K562 (cell line): ENCODE data around the gene NELFE. TPM values are rescaled to one million over a fixed set of nuclear protein-coding genes. Genes with fewer than 3 reads are reported as not detected.

ENCODE experiments used
- CAMTA2 ChIP-seq: fragments of 250-450 bp; sonication (Bioruptor Pico); conservative IDR thresholded peaks from 2 replicates; pipeline ENCODE4 v1.5.1; 2022
- CREBBP ChIP-seq: IDR thresholded peaks from one replicate; pipeline ENCODE4 v1.6.1; 2012; ENCODE audit warnings: low read depth, mild to moderate bottlenecking, control low read depth, inconsistent platforms, low read length
- DMBX1 ChIP-seq: fragments of 250-450 bp; sonication (Bioruptor Pico); IDR thresholded peaks from 2 replicates; pipeline ENCODE4 v1.8.0; 2022; ENCODE audit warnings: inconsistent platforms, mild to moderate bottlenecking, moderate library complexity, borderline replicate concordance
- HDAC2 ChIP-seq: fragments of 450-650 bp; IDR thresholded peaks from 2 replicates; pipeline ENCODE4 v1.6.1; 2016; ENCODE audit warnings: mild to moderate bottlenecking
- STAG1 ChIP-seq: sonication (generic); formaldehyde crosslinking; IDR thresholded peaks from 2 replicates; pipeline ENCODE4 v1.5.0; 2020; ENCODE audit warnings: missing genetic modification reagents, borderline replicate concordance
- TAF9B ChIP-seq: fragments of 450-650 bp; IDR thresholded peaks from 2 replicates; pipeline ENCODE4 v1.6.1; 2018; ENCODE audit warnings: mild to moderate bottlenecking; ENCODE audit not compliant: partially characterized antibody
- ZFP36 ChIP-seq: fragments of 150-350 bp; IDR thresholded peaks from 2 replicates; pipeline ENCODE4 v1.6.1; 2018; ENCODE audit warnings: low read length, low read depth; ENCODE audit not compliant: partially characterized antibody
- ZHX1 ChIP-seq: fragments of 150-350 bp; conservative IDR thresholded peaks from 2 replicates; pipeline ENCODE4 v1.6.1; 2014; ENCODE audit warnings: low read length
- ZNF586 ChIP-seq: fragments of 450-650 bp; formaldehyde crosslinking; conservative IDR thresholded peaks from 2 replicates; pipeline ENCODE4 v1.4.0; 2020; ENCODE audit warnings: mild to moderate bottlenecking, moderate library complexity
- ZNF699 ChIP-seq: fragments of 250-450 bp; sonication (Bioruptor Pico); IDR thresholded peaks from 2 replicates; pipeline ENCODE4 v1.8.0; 2021; ENCODE audit warnings: mild to moderate bottlenecking, moderate library complexity; ENCODE audit not compliant: insufficient replicate concordance
- polyA plus RNA-seq, 8 experiments: library from polyadenylated mRNA; depleted of rRNA in 4 of 8; stranded (reverse) in 5 of 8; unstranded in 3 of 8; fragments of >200 nt; fragmentation: Nextera tagmentation in 2 of 8; fragmentation: Illumina TruSeq in 1 of 8; extraction: Ambion mirVana in 2 of 8; extraction: Trizol in 1 of 8; gene quantifications; 2 replicates each; pipeline versions ENCODE4 v1.2.1 to v1.2.3, GENCODE V29; 2011 to 2014; ENCODE audit warnings: inconsistent platforms in 1 of 8, missing spikeins in 1 of 8
- total RNA-seq, 7 experiments: library from RNA; depleted of rRNA in 6 of 7; stranded (reverse); fragments of >200 nt in 6 of 7; fragmentation: Illumina TruSeq in 2 of 7; extraction: Trizol in 2 of 7; gene quantifications; 2 replicates each; pipeline versions ENCODE4 v1.2.1 to v1.2.3, GENCODE V29; 2011 to 2021; ENCODE audit warnings: low replicate concordance in 1 of 7
- TF ChIP-seq, protein P1 (sequence below), 2 experiments: fragments of 450-650 bp in 1 of 2; sonication (generic) in 1 of 2; formaldehyde crosslinking in 1 of 2; IDR thresholded peaks; 2 replicates each; pipeline versions ENCODE4 v1.7.1 to v1.9.0; 2016 to 2022; ENCODE audit warnings: inconsistent platforms in 1 of 2, mild to moderate bottlenecking in 1 of 2, missing genetic modification reagents in 1 of 2
- TF ChIP-seq, protein P2 (sequence below), 2 experiments: fragments of 150-350 bp in 1 of 2; IDR thresholded peaks; 2 replicates each; pipeline ENCODE4 v1.6.1; 2012 to 2016; ENCODE audit warnings: low read depth in 2 of 2, low read length in 2 of 2, mild to moderate bottlenecking in 1 of 2, moderate library complexity in 1 of 2

Gene NELFE
- total and polyA plus RNA-seq, 9 of the 15 experiments (the other 6 are each of a cell fraction or from before 2014, with no cell fraction given): 15.2 to 157 (median 91.5) TPM

- TF ChIP-seq, protein P1, sequence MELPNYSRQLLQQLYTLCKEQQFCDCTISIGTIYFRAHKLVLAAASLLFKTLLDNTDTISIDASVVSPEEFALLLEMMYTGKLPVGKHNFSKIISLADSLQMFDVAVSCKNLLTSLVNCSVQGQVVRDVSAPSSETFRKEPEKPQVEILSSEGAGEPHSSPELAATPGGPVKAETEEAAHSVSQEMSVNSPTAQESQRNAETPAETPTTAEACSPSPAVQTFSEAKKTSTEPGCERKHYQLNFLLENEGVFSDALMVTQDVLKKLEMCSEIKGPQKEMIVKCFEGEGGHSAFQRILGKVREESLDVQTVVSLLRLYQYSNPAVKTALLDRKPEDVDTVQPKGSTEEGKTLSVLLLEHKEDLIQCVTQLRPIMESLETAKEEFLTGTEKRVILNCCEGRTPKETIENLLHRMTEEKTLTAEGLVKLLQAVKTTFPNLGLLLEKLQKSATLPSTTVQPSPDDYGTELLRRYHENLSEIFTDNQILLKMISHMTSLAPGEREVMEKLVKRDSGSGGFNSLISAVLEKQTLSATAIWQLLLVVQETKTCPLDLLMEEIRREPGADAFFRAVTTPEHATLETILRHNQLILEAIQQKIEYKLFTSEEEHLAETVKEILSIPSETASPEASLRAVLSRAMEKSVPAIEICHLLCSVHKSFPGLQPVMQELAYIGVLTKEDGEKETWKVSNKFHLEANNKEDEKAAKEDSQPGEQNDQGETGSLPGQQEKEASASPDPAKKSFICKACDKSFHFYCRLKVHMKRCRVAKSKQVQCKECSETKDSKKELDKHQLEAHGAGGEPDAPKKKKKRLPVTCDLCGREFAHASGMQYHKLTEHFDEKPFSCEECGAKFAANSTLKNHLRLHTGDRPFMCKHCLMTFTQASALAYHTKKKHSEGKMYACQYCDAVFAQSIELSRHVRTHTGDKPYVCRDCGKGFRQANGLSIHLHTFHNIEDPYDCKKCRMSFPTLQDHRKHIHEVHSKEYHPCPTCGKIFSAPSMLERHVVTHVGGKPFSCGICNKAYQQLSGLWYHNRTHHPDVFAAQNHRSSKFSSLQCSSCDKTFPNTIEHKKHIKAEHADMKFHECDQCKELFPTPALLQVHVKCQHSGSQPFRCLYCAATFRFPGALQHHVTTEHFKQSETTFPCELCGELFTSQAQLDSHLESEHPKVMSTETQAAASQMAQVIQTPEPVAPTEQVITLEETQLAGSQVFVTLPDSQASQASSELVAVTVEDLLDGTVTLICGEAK (IDR thresholded peaks at IDR 0.05): no peak
- TF ChIP-seq, protein P1 (CRISPR knock-in tag; IDR thresholded peaks at IDR 0.05): no peak
- TF ChIP-seq ZHX1 (no peak), ZNF586 (CRISPR knock-in tag) (no peak), HDAC2 (no peak), CAMTA2 (CRISPR knock-in tag) (no peak), ZFP36 (no peak), CREBBP (no peak), TAF9B (no peak), STAG1 (CRISPR knock-in tag) (no peak), DMBX1 (CRISPR knock-in tag) (peak; percentile 28), ZNF699 (CRISPR knock-in tag) (no peak)
- TF ChIP-seq, protein P2, sequence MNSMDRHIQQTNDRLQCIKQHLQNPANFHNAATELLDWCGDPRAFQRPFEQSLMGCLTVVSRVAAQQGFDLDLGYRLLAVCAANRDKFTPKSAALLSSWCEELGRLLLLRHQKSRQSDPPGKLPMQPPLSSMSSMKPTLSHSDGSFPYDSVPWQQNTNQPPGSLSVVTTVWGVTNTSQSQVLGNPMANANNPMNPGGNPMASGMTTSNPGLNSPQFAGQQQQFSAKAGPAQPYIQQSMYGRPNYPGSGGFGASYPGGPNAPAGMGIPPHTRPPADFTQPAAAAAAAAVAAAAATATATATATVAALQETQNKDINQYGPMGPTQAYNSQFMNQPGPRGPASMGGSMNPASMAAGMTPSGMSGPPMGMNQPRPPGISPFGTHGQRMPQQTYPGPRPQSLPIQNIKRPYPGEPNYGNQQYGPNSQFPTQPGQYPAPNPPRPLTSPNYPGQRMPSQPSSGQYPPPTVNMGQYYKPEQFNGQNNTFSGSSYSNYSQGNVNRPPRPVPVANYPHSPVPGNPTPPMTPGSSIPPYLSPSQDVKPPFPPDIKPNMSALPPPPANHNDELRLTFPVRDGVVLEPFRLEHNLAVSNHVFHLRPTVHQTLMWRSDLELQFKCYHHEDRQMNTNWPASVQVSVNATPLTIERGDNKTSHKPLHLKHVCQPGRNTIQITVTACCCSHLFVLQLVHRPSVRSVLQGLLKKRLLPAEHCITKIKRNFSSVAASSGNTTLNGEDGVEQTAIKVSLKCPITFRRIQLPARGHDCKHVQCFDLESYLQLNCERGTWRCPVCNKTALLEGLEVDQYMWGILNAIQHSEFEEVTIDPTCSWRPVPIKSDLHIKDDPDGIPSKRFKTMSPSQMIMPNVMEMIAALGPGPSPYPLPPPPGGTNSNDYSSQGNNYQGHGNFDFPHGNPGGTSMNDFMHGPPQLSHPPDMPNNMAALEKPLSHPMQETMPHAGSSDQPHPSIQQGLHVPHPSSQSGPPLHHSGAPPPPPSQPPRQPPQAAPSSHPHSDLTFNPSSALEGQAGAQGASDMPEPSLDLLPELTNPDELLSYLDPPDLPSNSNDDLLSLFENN (IDR thresholded peaks at IDR 0.05; ENCODE audit: low read depth in 2 of 2, low read length in 2 of 2): no peak
Measured at GRCh38 chr6:31979238-31979898, 20.6 kb upstream of the NELFE start (continued).
